HUES6 (cell line): ENCODE results near the gene ZFYVE26.
A peak's percentile ranks its signal among the peaks of the same experiment; 100 is the strongest.

ENCODE experiments used
- H3K27ac ChIP-seq: 2 replicates; pipeline ENCODE4 v1.7.0; 2013; ENCODE audit warnings: low read depth, mild to moderate bottlenecking, low read length, inconsistent platforms
- H3K27me3 ChIP-seq: 2 replicates; pipeline ENCODE4 v1.6.1; 2013; ENCODE audit warnings: low read length; ENCODE audit not compliant: control insufficient read depth, insufficient read depth
- H3K36me3 ChIP-seq: 2 replicates; pipeline ENCODE4 v1.6.1; 2013; ENCODE audit warnings: low read length; ENCODE audit not compliant: control insufficient read depth, insufficient read depth
- H3K4me1 ChIP-seq: 2 replicates; pipeline ENCODE4 v1.6.1; 2013; ENCODE audit warnings: low read length; ENCODE audit not compliant: control insufficient read depth, insufficient read depth
- H3K4me3 ChIP-seq: 2 replicates; pipeline ENCODE4 v1.5.1; 2013; ENCODE audit warnings: low read depth, low read length
- H3K9ac ChIP-seq: one replicate; pipeline ENCODE4 v1.6.1; 2013; ENCODE audit warnings: mild to moderate bottlenecking, low read length
- H3K9me3 ChIP-seq: 2 replicates; pipeline ENCODE4 v1.6.1; 2013; ENCODE audit warnings: low read depth, low read length; ENCODE audit not compliant: control insufficient read depth, insufficient read depth

ZFYVE26 gene

DNA sequence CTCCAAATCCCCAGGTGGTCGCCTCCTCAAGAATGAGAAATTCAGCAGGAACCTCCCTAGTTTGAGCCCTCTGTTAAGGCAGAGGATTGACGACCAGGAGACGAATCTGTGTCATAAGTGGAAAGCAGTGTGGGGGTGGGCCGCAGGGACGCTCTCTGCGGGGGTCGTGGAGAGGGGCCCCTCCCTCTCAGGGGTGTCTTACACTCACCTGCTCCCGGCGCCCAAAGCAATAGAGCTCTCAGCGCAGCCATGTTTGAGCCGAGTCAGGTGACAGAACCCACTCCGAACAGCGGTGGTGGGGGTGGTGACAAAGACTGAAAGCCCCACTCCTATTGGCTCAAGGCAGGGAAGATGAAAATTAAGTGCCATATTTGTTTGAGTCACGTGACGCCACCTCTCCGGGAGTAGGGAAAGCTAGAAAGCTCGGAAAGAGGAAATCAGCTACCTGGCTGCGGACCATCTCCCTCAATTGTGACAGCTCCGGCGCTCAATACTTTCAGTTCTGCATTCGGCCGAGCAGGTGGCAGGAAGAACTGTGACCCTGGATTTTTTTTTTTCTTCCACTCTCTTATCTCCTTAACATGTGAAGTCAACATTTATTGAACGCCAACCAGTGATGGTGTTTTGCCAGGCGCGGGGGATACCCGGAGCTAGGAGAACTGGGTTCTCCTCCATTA, at the start of gene ZFYVE26:
TSS of gene ZFYVE26 (minus strand) at position 265 of the 677 bp plus-strand sequence. CDS start 627 bp downstream, outside the sequence.
- peaks cover 16% of the 10 kb centered on the region for H3K4me1 ChIP-seq
- peak within 1 kb of the TSS; percentile 72 for H3K9ac ChIP-seq
- H3K27ac ChIP-seq = 0 out of 2 replicates have a peak within 1 kb of the TSS, but pooled peaks have one; percentile 12

DNA sequence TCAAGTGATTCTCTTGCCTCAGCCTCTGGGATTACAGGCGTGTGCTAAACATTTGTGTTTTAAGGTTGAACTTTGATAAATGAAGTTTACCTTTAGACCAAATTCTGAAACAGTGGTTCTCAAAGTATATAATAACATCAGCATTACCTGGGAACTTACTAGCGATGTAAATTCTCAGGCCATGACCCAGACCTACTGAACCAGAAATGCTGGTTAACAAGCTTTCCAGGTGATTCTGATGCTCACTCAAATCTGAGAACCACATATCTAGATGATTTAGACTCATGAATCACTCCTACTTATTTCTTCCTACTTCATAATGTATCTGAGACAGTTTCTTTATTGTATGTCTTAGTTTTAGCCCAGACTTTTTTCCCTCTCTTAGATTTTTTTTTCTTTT, 46.8 kb upstream of the ZFYVE26 start:
- no peak overlapping the region for H3K4me3 ChIP-seq
- 0 out of 2 replicates have a peak, but pooled peaks cover 9% of the 10 kb centered on the region for H3K4me1 ChIP-seq
- H3K9me3 ChIP-seq = peaks cover 10% of the 10 kb centered on the region
- peaks cover 11% of the 10 kb centered on the region; the same call in 1 of the 2 replicates for H3K36me3 ChIP-seq
- no peak overlapping the region for H3K9ac ChIP-seq
- H3K27ac ChIP-seq = no peak overlapping the region
- H3K27me3 ChIP-seq = no peaks in the 10 kb centered on the region

More for the DNA sequence above, at the start of gene ZFYVE26:
- Histone ChIP-seq H3K27me3 (no peaks in the 10 kb centered on the region), H3K4me3 (peak within 1 kb of the TSS; percentile 83), H3K9me3 (no peaks in the 10 kb centered on the region), H3K36me3 (peaks cover 16% of the 10 kb centered on the region)

DNA sequence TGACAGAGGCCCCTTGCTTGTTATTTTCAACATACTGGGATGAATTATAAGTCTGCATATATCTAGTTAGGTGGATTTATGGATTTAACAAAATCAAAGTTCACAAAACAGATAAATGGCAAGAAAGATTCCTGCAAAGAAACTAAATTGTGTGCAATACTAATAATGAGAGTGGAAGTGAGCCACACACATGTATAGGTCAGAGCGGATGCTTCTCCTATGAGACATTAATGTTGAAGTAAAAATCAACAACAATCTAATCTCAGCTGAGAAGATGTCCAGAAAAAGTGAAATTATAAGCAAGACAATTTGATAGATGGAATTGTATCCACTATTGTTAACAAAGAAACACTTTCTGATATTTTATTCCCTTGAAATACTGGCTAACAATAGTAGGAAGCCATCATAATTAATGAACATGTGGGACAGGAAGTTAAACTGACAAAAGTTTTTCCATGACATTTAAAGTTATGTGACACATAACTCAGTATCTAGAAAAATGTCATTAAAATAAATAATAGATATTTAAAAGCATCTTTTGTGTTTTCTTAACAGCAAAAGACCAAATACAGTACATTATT, 42.9 kb upstream of the ZFYVE26 start:
- H3K9ac ChIP-seq = no peak overlapping the region
- H3K4me3 ChIP-seq = no peak overlapping the region
- H3K27ac ChIP-seq = no peak overlapping the region

DNA sequence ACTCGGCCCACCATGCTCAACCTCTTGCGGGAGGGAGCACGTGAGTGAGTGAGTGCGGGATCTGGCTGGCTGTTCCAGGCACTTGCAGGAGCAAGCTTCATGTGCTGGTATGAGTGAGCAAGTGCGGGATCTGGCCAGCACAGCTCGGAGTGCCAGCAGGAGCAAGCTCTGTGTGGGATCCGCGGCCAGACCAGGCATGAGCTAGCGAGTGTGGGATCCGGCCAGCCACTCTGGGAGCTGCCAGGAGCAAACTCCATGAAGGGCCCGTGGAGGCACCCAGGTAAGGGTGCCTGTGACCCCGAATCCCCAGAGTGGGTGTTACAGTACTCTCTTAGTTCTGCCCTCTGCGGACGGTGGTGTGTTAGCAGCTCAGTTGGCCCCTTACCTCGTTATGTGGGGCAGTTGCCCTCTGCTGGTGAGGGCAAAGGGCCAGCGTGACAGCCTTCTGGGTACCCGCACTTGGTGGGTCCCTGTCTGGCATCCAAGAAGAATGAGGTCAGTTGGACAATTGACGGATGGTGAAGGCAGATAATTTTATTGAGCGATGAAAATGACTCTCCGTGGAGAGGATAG, 41.5 kb upstream of the ZFYVE26 start:
- Histone ChIP-seq H3K4me1 (0 out of 2 replicates have a peak, but pooled peaks cover 9% of the 10 kb centered on the region), H3K27ac (no peak overlapping the region), H3K9ac (no peak overlapping the region), H3K36me3 (no peaks in the 10 kb centered on the region), H3K27me3 (no peaks in the 10 kb centered on the region), H3K4me3 (no peak overlapping the region), H3K9me3 (no peaks in the 10 kb centered on the region)

More for the DNA sequence above, 42.9 kb upstream of the ZFYVE26 start:
- H3K4me1 ChIP-seq = 0 out of 2 replicates have a peak, but pooled peaks cover 9% of the 10 kb centered on the region
- H3K9me3 ChIP-seq = no peaks in the 10 kb centered on the region
- H3K27me3 ChIP-seq = no peaks in the 10 kb centered on the region
- H3K36me3 ChIP-seq = no peaks in the 10 kb centered on the region

DNA sequence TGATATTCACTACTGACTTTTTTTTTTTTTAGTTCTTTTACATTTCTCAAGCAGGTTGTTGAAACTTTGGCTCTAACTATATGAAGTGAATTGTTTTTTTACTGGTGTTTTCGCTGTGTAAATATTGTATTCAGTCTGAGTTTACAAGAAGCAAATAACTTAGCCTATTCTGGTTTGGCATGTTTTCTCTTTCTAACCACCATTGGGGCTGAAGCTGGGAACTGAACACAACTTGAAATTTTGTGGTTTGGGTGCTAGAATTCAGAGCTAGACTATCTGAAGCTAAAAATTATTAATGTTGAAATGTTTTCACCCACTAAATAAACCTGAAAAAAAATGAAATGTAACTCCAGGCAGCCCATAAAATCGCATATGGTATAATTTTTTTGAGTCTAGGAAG, 40.4 kb upstream of the ZFYVE26 start:
- Histone ChIP-seq H3K36me3 (no peaks in the 10 kb centered on the region), H3K4me3 (no peak overlapping the region)

DNA sequence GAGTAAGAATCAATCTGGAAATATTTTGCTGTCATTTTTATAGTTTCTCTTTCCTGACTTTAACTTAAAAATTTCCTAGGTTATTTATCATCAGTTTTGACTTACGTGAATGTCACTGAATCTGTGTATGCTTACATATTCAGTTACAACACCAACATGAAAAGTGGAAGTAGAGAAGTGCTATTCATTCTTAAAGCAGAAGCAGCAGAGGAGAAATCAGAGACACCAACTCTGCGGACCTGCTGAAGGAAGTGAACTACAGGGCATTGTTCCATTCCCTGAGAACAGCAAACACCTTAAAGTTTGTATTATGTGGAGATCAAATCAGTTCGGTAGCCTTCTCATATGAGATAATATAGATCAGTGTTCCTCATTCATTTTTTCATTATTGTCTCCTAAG, 37.3 kb upstream of the ZFYVE26 start:
- no peaks in the 10 kb centered on the region for H3K27me3 ChIP-seq
- no peaks in the 10 kb centered on the region for H3K9me3 ChIP-seq
- no peak overlapping the region for H3K9ac ChIP-seq
- H3K4me3 ChIP-seq = no peak overlapping the region
- H3K36me3 ChIP-seq = no peaks in the 10 kb centered on the region
- no peak overlapping the region for H3K27ac ChIP-seq
- no peaks in the 10 kb centered on the region for H3K4me1 ChIP-seq

More for the DNA sequence above, 40.4 kb upstream of the ZFYVE26 start:
- Histone ChIP-seq H3K9me3 (no peaks in the 10 kb centered on the region), H3K27me3 (no peaks in the 10 kb centered on the region), H3K27ac (no peak overlapping the region), H3K9ac (no peak overlapping the region), H3K4me1 (0 out of 2 replicates have a peak, but pooled peaks cover 9% of the 10 kb centered on the region)

DNA sequence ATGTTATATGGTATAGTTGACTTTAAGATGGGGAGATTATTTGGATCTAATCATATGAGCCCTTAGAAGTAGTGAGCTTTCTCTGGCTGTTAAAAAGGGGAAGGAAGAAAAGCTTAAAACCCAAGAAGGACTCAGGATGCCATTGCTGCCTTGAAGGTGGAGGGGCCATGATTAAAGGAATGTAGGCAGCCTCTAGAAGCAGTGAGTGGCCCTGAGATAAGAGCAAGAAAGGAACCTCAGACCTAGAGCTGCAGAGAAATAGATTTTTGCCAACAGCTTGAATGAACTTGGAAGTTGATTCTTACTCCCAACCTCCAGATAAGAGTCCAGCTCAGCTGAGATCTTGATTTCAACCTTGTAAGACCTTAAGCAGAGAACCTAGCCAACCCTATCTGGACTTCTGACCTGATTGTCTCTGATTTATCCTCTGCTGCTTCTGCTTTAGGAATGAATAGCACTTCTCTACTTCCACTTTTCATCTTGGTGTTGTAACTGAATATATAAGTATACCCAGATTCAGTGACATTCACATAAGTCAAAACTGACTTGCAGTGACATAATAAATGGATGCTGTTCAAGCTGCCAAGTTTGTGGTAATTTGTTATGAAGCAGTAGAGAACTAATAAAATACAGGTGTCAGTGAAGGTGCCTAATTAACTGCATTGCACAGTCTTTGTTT, 36.7 kb upstream of the ZFYVE26 start:
- Histone ChIP-seq H3K4me3 (no peak overlapping the region), H3K9ac (no peak overlapping the region), H3K9me3 (no peaks in the 10 kb centered on the region), H3K4me1 (no peaks in the 10 kb centered on the region), H3K27me3 (no peaks in the 10 kb centered on the region), H3K27ac (no peak overlapping the region), H3K36me3 (no peaks in the 10 kb centered on the region)

DNA sequence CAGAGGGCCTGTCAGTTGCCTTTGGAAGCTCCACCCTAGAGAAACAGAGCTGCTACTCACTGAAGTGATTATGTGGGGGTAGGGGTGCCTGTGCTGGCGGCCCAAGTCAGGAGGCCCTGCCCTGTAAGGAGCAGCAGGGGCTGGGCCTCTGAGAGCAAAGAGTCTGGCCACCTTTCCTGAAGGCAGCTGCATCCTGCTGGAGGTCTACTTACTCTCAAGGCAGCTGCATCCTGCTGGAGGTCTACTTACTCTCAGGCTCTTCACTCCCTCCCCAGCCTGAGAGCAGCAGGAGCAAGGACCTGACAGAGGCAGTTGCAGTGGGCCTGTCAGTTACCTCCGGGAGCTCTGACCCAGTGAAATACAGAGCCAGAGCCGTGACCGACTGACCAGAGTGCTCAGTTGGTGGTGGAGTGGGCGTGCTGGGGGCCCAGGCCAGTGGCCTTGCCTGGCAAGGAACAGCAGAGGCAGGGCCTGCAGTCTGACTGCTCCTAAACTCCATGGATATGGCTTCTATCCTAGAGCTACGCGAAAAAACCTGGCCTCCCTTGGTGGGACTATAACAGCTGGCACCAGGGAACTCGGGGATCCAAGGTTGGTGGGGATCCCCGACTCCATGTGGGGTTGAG, 35.5 kb upstream of the ZFYVE26 start:
- H3K9ac ChIP-seq = no peak overlapping the region

DNA sequence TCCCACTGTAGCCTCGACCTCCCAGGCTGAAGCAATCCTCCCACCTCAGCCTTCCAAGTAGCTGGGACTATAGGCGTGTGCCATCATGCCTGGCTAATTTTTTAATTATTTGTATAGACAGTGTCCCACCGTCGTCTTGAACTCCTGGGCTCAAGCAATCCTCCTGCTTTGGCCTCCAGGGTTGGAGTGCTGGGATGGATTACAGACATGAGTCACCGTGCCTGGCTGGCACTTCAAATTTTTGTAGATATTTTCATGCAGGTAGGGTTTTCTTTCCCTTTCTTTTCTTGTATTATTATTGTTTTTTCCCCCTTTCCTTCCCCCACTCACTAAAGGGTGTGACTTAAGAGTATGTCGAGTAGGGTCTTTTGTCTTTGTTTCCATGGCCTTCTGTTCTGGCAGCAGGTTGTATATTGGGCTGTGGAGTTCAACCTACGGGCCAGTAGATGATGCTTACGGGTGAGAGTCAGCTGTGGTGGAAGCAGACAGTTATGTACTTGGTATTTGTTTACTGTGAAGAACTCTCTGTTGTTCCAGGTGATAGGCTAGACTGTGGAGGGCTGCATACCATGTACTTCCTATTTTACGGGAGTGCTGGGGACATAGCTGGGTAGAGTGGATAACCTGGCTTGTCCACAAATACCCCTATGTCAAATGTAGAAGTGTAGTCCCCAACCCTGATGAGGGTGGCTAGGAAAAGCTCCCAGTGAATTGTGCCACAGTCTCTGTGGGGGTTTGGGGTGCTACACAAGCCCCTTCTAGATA, 33.9 kb upstream of the ZFYVE26 start:
- no peaks in the 10 kb centered on the region for H3K36me3 ChIP-seq
- no peak overlapping the region for H3K27ac ChIP-seq
- peaks cover 11% of the 10 kb centered on the region for H3K9me3 ChIP-seq
- H3K9ac ChIP-seq = no peak overlapping the region
- no peak overlapping the region for H3K4me3 ChIP-seq
- no peaks in the 10 kb centered on the region for H3K27me3 ChIP-seq
- H3K4me1 ChIP-seq = no peaks in the 10 kb centered on the region

More for the DNA sequence above, 35.5 kb upstream of the ZFYVE26 start:
- no peaks in the 10 kb centered on the region for H3K36me3 ChIP-seq
- peaks cover 2% of the 10 kb centered on the region; the same call in 1 of the 2 replicates for H3K9me3 ChIP-seq
- no peaks in the 10 kb centered on the region for H3K4me1 ChIP-seq
- H3K27ac ChIP-seq = no peak overlapping the region
- H3K27me3 ChIP-seq = no peaks in the 10 kb centered on the region
- H3K4me3 ChIP-seq = no peak overlapping the region

DNA sequence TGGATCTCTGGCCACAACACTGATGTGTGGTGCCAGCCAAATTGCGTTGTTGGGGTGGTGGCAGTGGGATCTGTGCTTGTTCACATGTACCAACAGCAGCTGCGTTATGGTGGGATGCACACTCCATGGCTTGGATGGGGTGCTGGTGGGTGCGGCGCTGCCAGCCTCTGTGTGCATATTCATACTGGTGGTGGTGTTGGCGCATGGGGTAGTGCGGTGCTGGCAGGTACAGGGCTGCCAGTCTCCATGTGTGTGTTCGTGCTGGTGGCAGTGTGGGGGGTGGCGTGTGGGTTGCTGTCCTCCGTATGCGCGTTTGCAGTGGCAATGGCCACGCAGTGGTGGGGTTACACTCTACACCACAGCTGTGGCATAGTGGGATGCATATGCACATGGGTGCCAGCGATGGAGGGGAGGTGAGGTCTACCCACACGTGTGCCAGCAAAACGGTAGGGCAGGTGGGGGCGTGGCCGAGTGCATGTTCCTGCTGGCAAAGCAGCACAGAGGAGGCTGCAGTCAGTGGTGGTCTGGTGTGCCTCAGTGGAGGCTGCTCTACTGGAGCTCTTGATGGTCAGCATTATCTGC, 29.7 kb upstream of the ZFYVE26 start:
- Histone ChIP-seq H3K4me3 (no peak overlapping the region), H3K27ac (no peak overlapping the region), H3K4me1 (no peaks in the 10 kb centered on the region), H3K9ac (no peak overlapping the region), H3K36me3 (no peaks in the 10 kb centered on the region), H3K27me3 (no peaks in the 10 kb centered on the region), H3K9me3 (peaks cover 11% of the 10 kb centered on the region)
